GM19328 (cell line): ENCODE measurements around the gene KIDINS220.

Experiments used
- ATAC-seq: cut with Tn5 transposase; IDR thresholded peaks from one replicate; pipeline ENCODE4 v1.9.1; 2021; ENCODE audit warnings: mild to moderate bottlenecking, moderate library complexity; ENCODE audit not compliant: unreplicated experiment

Gene KIDINS220

GRCh38 chr2:8836971-8837794 lies at the start of gene KIDINS220:
KIDINS220 (minus strand) TSS chr2:8837613; CDS start chr2:8827093, 10,520 bp downstream.
- ATAC-seq = peak; percentile 92

GRCh38 chr2:8886876-8887275 lies 49.5 kb upstream of the KIDINS220 start:
- ATAC-seq = no peak

DNA sequence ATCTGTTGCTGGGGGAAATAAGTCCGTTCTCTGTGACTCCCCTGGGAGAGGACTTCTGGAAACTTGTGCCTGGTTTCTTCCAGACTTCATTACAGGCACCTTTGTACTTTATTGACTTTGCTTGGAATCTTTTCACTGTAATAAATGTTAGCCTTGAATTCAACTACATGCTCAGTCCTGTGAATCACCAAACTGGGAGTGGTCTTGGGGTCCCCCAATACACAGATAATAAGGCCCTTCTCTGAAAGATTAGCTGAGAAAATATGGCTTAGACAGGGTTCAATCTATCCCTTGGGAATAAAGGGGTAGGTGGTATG lies 48.7 kb upstream of the KIDINS220 start:
- no peak for ATAC-seq

DNA sequence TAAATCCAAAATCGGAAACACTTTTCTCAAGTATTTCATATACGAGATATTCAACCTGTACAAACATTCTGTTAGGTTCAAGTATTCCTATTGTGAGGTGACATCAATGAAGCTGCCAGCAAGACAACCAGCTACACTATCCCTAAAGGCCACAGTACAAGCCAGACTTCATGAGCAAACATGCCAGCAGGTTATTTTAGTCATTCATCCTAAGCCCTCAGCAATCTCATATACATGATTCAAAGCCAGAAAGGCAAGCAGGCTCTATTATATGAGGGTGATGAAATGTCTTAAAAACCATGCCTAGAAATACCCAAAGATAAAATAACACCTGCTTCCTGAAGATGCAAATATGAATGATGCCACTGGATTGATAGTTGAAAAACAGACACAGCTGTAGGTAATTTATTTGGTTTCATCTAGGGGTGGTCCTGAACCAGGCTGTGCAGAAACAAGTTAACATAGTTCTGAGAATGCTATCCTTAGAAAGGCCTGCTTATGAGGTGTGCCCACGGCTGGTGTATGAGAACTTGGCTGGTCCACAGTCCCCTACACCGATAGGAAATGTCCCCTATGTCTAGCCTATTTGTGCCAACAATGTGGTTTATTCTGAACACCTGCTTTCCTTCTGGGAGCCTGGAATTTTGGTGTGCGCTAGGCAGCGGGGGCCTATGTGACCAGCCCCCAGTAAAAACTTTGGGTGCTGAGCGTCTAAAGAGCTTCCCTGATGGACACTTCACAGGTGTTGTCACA lies 48.2 kb upstream of the KIDINS220 start:
- ATAC-seq = no peak

- no peak for ATAC-seq
Observed at GRCh38 chr2:8884812-8885211, 47.4 kb upstream of the KIDINS220 start.

DNA sequence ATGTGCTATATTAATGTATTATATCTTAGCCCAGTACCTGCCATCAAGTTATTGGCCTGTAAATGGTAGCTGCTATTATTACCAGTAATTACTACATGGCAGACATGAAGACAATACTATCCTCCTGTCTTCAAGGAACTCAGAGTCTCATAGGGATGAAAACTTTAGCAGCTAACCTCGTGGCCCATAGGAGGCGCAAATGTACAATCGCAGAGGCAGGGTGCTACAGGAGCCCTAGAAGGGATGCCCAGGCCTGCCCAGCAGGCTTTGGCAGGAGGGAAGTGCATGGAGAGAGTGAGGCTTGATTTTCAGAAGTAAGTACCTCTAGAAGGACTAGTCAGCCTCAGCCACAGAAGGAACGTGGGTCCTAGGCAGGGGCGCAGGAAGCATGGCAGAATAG lies 44.7 kb upstream of the KIDINS220 start:
- ATAC-seq = no peak

DNA sequence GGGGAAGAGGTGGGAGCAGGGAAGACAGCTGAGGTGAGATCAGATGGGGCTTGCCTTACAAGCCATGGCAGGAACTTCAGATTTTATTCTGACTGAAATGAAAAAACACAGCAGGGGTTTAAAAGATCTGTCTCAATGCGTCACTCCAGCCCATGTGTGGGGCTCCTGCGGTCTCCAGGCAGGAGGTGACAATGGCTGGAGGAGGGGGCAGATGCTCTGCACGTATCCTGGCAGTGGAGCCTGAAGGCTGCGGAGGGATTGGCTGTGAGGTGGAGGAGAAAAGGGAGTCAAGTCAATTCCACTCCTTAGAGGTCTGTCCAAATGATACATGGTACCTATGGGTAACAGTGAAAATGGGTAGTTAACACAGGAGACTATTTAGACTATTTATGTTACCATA lies 40.5 kb upstream of the KIDINS220 start:
- no peak for ATAC-seq

- ATAC-seq = no peak
Observed at GRCh38 chr2:8877332-8877731, 39.9 kb upstream of the KIDINS220 start.

DNA sequence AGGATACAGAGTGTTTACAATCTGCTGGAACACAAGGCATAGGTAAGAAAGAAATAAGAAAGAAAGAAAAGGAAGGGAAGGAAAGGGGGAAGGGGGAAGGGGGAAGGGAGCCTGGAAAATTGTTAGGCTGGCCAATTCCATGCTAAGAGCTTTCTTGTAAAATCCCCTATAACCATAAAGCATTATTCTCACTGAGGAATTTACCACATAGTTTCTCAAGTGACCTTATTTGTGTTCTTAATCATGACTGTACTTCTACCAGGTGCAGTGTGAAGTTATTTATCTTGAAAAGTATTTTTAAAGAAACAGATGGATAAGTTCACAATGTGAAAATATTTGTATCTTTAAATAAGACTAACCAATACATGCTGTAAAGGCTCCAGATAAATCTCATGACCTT lies 39.2 kb upstream of the KIDINS220 start:
- ATAC-seq = no peak

- no peak for ATAC-seq
Observed at GRCh38 chr2:8872821-8873432, 35.5 kb upstream of the KIDINS220 start.

DNA sequence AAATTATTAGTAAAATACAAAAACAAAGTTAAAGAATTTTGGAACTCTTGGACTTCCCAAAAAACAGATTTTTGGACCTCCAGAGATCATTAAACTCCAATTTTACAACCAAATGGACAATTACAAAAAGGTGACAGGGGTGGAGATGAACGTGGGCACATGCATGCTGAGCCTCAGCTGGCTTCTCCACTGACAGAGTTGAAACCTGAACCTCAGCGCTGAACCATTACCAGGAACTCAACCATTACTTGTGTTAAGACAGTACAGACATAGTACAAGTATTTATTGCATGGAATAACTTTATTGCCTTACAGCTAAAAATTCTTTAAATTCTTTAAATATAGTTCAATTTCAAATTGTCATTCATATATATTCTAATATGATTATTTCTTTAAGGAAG lies 33.0 kb upstream of the KIDINS220 start:
- ATAC-seq = no peak

GRCh38 chr2:8867363-8867762 lies 29.9 kb upstream of the KIDINS220 start:
- ATAC-seq = no peak

- ATAC-seq = no peak
Observed at GRCh38 chr2:8863331-8863953, 26.0 kb upstream of the KIDINS220 start.

- ATAC-seq = no peak
Observed at GRCh38 chr2:8862230-8862629, 24.8 kb upstream of the KIDINS220 start.

GRCh38 chr2:8861797-8862196 lies 24.4 kb upstream of the KIDINS220 start:
- no peak for ATAC-seq

- ATAC-seq = no peak
Observed at GRCh38 chr2:8860239-8860638, 22.8 kb upstream of the KIDINS220 start.

- no peak for ATAC-seq
Observed at GRCh38 chr2:8858910-8859309, 21.5 kb upstream of the KIDINS220 start.

DNA sequence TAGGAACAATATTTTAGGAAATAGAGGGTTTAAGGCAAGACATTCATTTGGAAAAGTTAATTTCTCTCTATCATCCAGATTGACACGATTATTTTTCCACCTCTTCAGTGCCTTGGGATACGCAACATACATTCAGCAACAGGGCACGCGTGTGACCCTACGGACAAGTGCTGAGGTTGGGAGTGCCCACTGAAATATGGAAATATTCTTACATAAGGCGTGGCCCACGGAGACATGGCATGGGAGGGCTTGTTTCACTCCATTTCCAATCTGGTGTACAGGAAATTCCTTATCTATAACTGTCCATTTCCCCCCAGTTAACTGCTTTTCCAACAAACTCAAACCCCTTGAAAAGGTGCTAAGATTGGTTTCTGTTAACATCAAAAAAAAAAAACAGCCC lies 20.9 kb upstream of the KIDINS220 start:
- no peak for ATAC-seq

- no peak for ATAC-seq
Observed at GRCh38 chr2:8857709-8858108, 20.3 kb upstream of the KIDINS220 start.

DNA sequence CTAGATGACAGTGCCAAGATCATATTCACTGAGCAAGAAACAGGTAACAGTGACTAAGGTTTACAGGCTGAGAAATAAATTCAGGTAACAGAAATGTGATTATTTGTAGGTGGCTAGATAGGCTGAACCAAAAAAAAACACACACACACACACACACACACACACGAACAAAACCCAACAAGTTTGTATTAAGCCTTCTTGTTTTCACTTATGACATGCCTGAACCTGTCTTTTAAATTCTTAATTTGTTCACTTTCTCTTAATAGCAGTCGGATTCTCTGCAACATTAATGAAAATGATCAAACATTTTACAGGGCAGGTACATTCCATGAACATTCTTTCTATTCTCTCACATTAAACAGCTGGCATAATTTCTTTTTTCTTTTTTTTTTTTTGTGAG lies 18.8 kb upstream of the KIDINS220 start:
- ATAC-seq = no peak

GRCh38 chr2:8855010-8855409 lies 17.6 kb upstream of the KIDINS220 start:
- ATAC-seq = no peak

DNA sequence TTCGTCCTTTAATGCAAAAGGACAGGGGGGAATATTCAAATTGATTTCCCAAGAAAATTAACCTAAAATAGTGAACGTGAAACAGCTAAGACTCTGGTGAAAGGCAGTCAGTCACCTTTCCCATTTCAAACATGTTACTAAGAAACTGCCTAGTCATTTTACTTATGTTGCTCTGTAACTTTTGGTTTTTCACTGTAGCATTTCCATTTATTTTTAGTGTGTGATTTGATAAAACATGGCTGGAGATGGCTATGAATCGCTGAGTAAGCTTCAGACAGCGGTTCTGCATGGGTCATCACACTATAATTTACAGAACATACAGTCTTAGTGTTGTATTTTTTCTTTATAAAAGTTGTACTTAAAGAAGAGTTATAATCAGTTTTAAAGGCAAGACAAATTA lies 16.0 kb upstream of the KIDINS220 start:
- ATAC-seq = no peak
